Spleen (tissue), 11 donors: ENCODE data around the gene MYO5B. TPM values are rescaled to one million over a fixed set of nuclear protein-coding genes. Genes with fewer than 3 reads are reported as not detected.

Source experiments
- DNase-seq: peaks from one replicate; pipeline ENCODE4 v3.0.0-alpha.2; 2020
- H3K27ac ChIP-seq, 8 donors: fragments of 200-600 bp; sonication (generic) in 7 of 8; 1 replicate in 4 of 8; 2 replicates in 4 of 8; pipeline versions ENCODE4 v1.5.0 to v1.8.0; 2016 to 2021; ENCODE audit warnings: inconsistent platforms in 4 of 8, mild to moderate bottlenecking in 4 of 8, moderate library complexity in 1 of 8
- H3K27me3 ChIP-seq, 7 donors: fragments of 200-600 bp; sonication (generic) in 6 of 7; replicated peaks in 1 of 7; 1 replicate in 4 of 7; 2 replicates in 3 of 7; pipeline versions ENCODE4 v1.5.0 to v1.8.0; 2016 to 2021; ENCODE audit warnings: inconsistent platforms in 3 of 7, mild to moderate bottlenecking in 1 of 7
- H3K36me3 ChIP-seq, 6 donors: fragments of 200-600 bp; sonication (generic) in 5 of 6; 1 replicate in 4 of 6; 2 replicates in 2 of 6; pipeline versions ENCODE4 v1.5.0 to v1.8.0; 2016 to 2021; ENCODE audit warnings: inconsistent platforms in 2 of 6
- H3K4me1 ChIP-seq, 6 donors: fragments of 200-600 bp; sonication (generic) in 5 of 6; 1 replicate in 3 of 6; 2 replicates in 3 of 6; pipeline versions ENCODE4 v1.5.0 to v1.8.0; 2016 to 2021; ENCODE audit warnings: inconsistent platforms in 3 of 6
- H3K4me3 ChIP-seq, 8 donors: fragments of 200-600 bp; sonication (generic) in 7 of 8; 1 replicate in 4 of 8; 2 replicates in 4 of 8; pipeline versions ENCODE4 v1.5.0 to v1.8.0; 2016 to 2021; ENCODE audit warnings: inconsistent platforms in 4 of 8, mild to moderate bottlenecking in 4 of 8, moderate library complexity in 2 of 8
- H3K9me3 ChIP-seq, 8 donors: fragments of 200-600 bp; sonication (generic) in 7 of 8; 1 replicate in 4 of 8; 2 replicates in 4 of 8; pipeline versions ENCODE4 v1.5.0 to v1.8.0; 2016 to 2021; ENCODE audit warnings: inconsistent platforms in 4 of 8
- CTCF ChIP-seq, 11 experiments: fragments of 200-600 bp in 7 of 11; fragments of 450-650 bp in 4 of 11; sonication (generic) in 4 of 11; IDR thresholded peaks in 8 of 11; conservative IDR thresholded peaks in 3 of 11; 1 replicate in 7 of 11; 2 replicates in 4 of 11; pipeline versions ENCODE4 v1.4.0 to v1.8.0; 2016 to 2021; ENCODE audit warnings: antibody characterized with exemption in 11 of 11, inconsistent platforms in 4 of 11, mild to moderate bottlenecking in 1 of 11
- POLR2A ChIP-seq, 3 donors: fragments of 450-650 bp; IDR thresholded peaks; one replicate each; pipeline ENCODE4 v1.5.1; 2017; ENCODE audit warnings: antibody characterized with exemption in 3 of 3, mild to moderate bottlenecking in 1 of 3
- POLR2AphosphoS5 ChIP-seq, 3 donors: sonication (generic); formaldehyde crosslinking; IDR thresholded peaks; one replicate each; pipeline ENCODE4 v1.5.1; 2017; ENCODE audit warnings: antibody characterized with exemption in 3 of 3
- WGBS, 5 donors: extraction: QIAGEN DNeasy Blood & Tissue Kit in 3 of 5; methylation state at CpG; one replicate each; pipeline versions ENCODE4 v1.1.5 to v1.1.7; 2013 to 2018; 5-methylcytosine and 5-hydroxymethylcytosine counted together
- intact Hi-C: fragments of 100-400 bp; cut with DNase I; formaldehyde crosslinking; loops from one replicate; pipeline ENCODE4 v1.15.0; 2023; ENCODE audit warnings: low total_unique reads
- polyA plus RNA-seq, 3 donors: library from polyadenylated mRNA; stranded (reverse); fragments of 200-250 nt; gene quantifications; one replicate each; pipeline ENCODE4 v1.2.1, GENCODE V29; 2013
- total RNA-seq, 7 donors: library from RNA; depleted of rRNA in 3 of 7; stranded (reverse); fragments of >200 nt in 3 of 7; fragmentation: NEBNext Ultra II Directional in 4 of 7; extraction: Animal tissue kit (Norgen Biotek cat#: 25700) in 4 of 7; gene quantifications; one replicate each; pipeline versions ENCODE4 v1.1.0 to v1.2.1, GENCODE V29; 2016 to 2021
- donor health status: healthy with polysubstance abuse.
- donor health status: DM: no; HTN: no; CAD: no; lungs with moderate emphysema.
- donor health status: DM: no; HTN: no; CAD: no.
- donor health status: Bipolar disorder and iron deficiency.
- donor health status: healthy.
- donor health status: DM: no; HTN: no; CAD: no.
- donor health status: DM: yes; HTN: yes; CAD: no.

Gene MYO5B
- total and polyA plus RNA-seq, 10 donors, result 0.74 to 6.0 (median 2.4) TPM

GRCh38 chr18:50127516-50128210, 67.3 kb downstream of the MYO5B start:
- Histone ChIP-seq H3K9me3 (no peaks in the 10 kb centered on the region), H3K4me1 (no peaks in the 10 kb centered on the region), H3K4me3 (no peak overlapping the region), H3K36me3 (no peaks in the 10 kb centered on the region), H3K27me3 (peaks cover 0 to 19% (median 0%) of the 10 kb centered on the region in 7 donors), H3K27ac (no peak overlapping the region)
- no peak for TF ChIP-seq POLR2A (IDR thresholded peaks at IDR 0.05)
- no peak for TF ChIP-seq POLR2AphosphoS5 (IDR thresholded peaks at IDR 0.05)
- TF ChIP-seq CTCF (IDR thresholded peaks at IDR 0.05 in 8 of 11, conservative IDR thresholded peaks at IDR 0.05 in 3 of 11), result no peak
- 75 to 95% (median 82%) methylated on average over 4 of the region's 4 CpGs for WGBS, 5 donors
- intact Hi-C loops, result no loop called here
- no peak for DNase-seq

GRCh38 chr18:50126471-50126870, 68.5 kb downstream of the MYO5B start:
- WGBS, 5 donors, result 48 to 75% (median 68%) methylated on average over 3 of the region's 3 CpGs
- TF ChIP-seq CTCF (IDR thresholded peaks at IDR 0.05 in 8 of 11, conservative IDR thresholded peaks at IDR 0.05 in 3 of 11) (no peak), POLR2AphosphoS5 (IDR thresholded peaks at IDR 0.05) (no peak), POLR2A (IDR thresholded peaks at IDR 0.05) (no peak)
- no peaks in the 10 kb centered on the region for H3K36me3 ChIP-seq
- H3K27ac ChIP-seq, result no peak overlapping the region
- intact Hi-C loops, result no loop called here
- no peaks in the 10 kb centered on the region for H3K4me1 ChIP-seq
- no peak overlapping the region for H3K4me3 ChIP-seq
- H3K9me3 ChIP-seq, result no peaks in the 10 kb centered on the region
- DNase-seq, result no peak
- peaks cover 0 to 10% (median 0%) of the 10 kb centered on the region in 7 donors for H3K27me3 ChIP-seq

- H3K27ac ChIP-seq, result no peak overlapping the region
Observed at GRCh38 chr18:50125456-50125855, 69.5 kb downstream of the MYO5B start.

More at GRCh38 chr18:50125456-50125855, 69.5 kb downstream of the MYO5B start:
- no peak for TF ChIP-seq CTCF (IDR thresholded peaks at IDR 0.05 in 8 of 11, conservative IDR thresholded peaks at IDR 0.05 in 3 of 11)
- no peak for TF ChIP-seq POLR2A (IDR thresholded peaks at IDR 0.05)
- no peak for TF ChIP-seq POLR2AphosphoS5 (IDR thresholded peaks at IDR 0.05)
- WGBS, 5 donors, result 75 to 89% (median 86%) methylated on average over 1 of the region's 1 CpG
- intact Hi-C loops, result no loop called here
- Histone ChIP-seq H3K9me3 (no peaks in the 10 kb centered on the region), H3K36me3 (no peaks in the 10 kb centered on the region), H3K4me3 (no peak overlapping the region), H3K4me1 (no peaks in the 10 kb centered on the region), H3K27me3 (peaks cover 0 to 14% (median 0%) of the 10 kb centered on the region in 7 donors)
- DNase-seq, result no peak
